Cerebellar cortex (tissue), 1 donor: Measurements from ENCODE around the gene ARMC2.
"Not testable (repeated sequence)": the region's sequence is repeated elsewhere in the genome, so short reads cannot be mapped to it uniquely, and the experiment has no call there.

ENCODE experiments used
- DNase-seq: peaks from one replicate; pipeline ENCODE4 v3.0.0-alpha.2; 2015; ENCODE audit warnings: low spot score

Gene ARMC2

DNA sequence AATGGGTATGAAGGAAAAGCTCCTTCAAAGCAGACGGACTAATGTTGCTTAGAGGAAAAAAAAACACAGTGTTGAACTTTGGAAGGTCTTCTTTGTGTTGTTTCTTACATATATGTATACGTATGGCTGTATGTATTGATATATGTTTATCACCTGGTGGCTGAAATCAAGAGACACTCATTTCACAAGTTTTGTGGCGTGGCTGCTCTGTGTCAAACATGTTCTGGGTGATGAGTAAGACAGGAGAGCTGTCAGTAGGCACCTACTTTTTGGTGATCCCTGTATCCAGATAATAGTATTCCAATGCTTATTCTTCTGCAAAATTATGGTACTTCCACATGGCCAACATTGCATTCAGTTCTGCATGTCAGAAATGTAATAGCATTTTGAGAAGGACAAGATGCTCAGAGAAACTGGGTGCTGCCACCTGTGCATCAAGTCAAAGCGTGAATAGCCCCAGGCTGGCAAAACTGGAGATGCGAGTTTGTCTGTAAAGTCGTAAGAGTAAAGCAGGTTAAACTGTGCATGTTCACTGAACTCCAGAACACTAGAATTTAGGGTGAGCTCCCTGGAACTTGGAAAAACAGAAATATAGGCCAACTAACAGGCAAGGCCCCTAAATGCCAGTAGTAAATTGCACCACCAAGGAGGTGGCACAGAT, 67.9 kb downstream of the ARMC2 start:
- no peak for DNase-seq

DNA sequence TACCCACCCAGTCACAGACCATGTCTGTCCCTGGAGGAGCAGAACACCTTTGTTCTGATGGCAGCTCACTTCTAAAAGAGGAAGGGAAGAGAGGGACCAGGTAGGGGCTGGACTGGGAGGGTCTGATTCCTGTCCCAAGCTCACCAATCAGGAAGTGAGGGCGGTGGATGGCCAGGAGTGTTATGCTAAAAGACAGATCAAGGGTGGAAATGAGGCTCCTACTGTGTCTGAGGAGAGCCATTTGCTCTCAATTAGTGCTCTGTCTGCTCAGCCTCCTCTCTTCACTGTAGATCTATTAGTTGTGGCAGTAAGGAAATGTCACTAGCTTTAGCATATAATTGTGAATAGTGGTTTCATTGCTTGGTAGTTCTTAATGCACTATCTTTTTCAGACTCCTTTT, 72.5 kb downstream of the ARMC2 start:
- no peak for DNase-seq

DNA sequence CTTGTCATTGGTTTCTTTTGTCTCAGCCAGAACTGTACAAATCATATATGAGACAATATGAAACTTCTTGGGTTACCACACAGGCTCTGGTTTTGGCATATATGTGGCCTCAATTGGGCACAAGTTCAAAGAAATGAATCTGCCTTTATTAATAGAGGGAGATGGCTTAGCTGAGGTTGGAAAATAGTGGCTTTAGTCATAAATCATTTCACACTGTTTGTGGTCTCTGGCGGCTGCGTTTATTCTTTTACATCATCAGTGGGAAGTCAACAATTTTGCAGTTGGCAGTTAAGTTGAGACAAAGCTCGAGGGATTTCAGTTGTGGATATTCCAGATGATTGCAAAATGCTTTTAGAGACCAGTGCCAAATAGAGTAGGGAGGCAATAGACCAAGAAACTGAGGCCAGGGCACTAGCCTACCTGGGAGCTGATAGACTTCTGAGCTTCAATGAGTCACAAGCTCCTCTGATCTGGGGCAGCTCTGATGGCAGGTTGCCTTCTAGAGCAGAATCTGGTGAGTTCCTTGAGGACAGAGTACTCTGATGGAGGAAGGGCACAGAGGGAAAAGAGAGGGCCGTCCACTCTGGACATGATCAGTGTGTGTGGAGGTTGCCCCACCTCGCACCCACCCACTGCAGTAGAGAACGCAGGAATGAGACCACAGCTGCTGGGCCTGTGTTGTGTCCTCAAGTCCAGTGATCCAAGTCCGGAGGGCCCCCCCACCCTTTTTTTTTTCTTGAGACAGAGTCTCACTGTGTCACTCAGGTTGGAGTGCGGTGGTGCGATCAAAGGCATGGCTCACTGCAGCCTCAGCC, 73.5 kb downstream of the ARMC2 start:
- DNase-seq, result no peak

DNA sequence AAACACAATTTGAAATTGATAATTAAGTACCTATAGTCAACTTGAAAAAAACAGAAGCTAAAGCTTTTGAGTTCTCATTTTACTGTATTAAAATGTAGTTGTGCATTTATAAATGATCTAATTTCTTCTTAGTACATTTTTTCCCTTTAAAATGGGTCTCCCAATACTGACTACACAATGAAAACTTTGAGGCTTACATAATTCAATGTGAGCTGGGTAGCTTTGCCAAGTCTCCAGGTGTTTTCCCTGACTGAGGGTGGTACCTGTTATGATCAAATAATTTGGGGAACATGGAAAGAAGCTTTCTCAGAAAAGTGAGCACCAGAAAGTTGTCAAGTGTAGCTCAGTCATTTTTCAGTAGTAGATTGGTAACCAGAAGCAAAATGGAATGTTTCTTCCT, 74.3 kb downstream of the ARMC2 start:
- no peak for DNase-seq

DNA sequence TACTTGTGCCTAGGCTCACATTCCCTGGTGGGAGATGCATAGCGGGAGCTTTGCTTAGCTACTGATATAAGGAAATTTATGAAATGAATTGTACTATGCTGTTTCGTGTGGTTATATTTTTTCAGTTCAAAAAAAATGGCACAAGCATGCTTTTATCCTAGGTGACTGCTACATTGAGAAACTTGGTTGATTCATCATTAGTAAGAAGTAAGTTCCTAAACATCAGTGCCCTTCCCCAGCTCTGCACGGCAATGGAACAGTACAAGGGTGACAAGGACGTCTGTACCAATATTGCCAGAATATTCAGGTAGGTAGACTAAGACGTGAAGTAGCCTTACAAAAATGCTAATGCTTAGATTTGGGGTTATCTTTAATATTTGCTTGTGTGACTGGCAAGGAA, 79.7 kb downstream of the ARMC2 start:
- DNase-seq, result no peak

DNA sequence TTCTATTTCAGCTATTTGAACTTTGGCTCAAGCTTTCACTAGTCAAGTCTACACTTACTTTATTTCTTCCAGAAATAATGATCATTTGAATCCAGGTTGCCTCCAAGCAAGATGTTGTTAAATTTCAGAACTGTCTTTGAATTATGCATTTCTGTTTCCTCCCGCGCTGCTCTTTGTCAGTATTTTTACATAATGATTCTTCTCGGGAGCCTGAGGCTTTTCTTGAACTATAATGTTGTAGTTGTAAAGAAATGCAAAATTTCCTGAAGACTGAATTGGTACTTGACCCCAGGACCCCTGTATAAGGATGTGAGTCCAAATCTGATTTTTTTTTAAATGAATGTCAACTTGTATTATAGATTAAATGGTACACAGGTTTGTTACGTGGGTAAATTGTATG, 80.4 kb downstream of the ARMC2 start:
- no peak for DNase-seq

DNA sequence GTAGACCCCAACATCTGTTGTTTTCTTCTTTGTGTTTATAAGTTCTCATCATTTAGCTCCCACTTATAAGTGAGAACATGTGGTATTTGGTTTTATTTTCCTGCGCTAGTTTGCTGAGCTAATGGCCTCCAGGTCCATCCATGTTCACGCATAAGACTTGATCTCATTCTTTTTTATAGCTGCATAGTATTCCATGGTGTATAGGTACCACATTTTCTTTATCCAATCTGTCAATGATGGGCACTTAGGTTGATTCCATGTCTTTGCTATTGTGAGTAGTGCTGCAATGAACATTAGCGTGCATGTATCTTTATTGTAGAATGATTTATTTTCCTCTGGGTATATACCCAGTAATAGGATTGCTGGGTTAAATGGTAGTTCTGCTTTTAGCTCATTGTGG, 82.9 kb downstream of the ARMC2 start:
- DNase-seq, result not testable (repeated sequence)

DNA sequence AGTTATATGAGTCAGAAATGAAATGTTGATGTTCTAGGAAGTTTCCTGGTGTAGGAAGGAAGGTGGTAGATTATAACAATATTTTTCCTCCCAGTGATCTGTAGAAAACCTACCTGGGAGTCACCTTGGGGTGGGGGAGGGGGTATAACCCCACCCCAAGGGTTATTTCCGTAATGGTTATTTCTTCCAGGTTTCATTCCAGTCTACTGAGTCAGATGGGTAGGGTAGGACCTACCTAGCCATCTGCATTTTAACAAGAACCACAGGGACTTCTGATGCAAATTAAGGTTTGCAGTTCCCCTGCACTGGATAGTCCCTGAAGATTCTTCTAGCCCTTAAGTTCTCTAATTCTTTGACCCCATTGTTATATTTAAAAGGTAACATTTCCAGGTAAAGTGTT, 88.9 kb downstream of the ARMC2 start:
- DNase-seq, result no peak

DNA sequence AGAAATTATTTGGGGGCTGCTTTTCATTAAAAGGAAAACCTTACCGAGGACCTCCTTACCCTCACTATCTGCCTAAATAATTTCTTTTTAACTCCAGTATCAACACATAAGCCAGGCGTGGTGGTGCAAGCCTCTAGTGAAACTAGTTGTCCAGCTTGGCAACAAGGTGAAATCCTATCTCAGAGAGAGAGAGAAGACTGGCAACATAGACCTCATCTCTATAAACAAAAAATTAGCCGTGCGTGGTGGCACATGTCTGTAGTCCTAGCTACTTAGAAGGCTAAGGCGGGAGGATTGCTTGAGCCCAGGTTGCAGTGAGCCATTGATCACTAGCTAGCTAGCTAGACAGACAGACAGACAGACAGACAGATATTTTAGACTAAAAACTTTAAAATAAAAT, 92.5 kb downstream of the ARMC2 start:
- no peak for DNase-seq

DNA sequence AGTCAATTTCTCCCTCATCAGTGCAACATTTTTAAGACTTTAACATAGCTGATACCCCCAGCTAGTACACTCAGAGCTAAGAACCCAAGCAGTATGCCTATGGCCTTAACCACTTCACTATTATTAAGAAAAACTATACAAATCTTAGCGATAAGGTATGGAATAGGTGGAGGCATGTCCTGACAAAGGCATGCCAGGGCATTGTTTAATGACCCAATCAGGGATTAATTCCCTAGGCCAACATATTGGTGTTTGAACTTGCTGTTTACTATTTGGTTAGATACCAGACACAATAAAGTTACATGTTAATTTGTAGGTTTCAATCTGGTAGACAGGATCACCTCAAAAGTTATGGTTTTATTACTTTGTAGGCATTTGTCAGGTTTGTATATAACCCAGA, 93.1 kb downstream of the ARMC2 start:
- no peak for DNase-seq

DNA sequence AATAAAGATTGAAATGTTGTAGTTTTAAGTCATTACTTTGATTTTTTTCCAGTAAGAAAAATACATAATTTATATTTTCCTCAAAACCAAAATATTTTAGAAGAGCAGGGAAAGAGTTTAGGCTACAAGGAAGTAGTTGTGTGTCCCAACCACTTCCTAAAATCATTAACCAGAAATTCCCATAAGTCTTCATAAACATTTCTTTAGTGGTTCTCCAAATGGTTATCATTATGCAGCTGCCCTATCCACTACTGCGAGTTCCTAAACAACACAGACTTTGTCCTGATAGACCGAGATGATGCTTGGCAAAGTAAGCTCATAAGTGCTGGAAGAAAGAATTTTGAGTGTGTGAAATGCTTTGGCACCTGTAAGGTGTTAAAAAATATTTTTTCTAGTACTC, 93.6 kb downstream of the ARMC2 start:
- no peak for DNase-seq

DNA sequence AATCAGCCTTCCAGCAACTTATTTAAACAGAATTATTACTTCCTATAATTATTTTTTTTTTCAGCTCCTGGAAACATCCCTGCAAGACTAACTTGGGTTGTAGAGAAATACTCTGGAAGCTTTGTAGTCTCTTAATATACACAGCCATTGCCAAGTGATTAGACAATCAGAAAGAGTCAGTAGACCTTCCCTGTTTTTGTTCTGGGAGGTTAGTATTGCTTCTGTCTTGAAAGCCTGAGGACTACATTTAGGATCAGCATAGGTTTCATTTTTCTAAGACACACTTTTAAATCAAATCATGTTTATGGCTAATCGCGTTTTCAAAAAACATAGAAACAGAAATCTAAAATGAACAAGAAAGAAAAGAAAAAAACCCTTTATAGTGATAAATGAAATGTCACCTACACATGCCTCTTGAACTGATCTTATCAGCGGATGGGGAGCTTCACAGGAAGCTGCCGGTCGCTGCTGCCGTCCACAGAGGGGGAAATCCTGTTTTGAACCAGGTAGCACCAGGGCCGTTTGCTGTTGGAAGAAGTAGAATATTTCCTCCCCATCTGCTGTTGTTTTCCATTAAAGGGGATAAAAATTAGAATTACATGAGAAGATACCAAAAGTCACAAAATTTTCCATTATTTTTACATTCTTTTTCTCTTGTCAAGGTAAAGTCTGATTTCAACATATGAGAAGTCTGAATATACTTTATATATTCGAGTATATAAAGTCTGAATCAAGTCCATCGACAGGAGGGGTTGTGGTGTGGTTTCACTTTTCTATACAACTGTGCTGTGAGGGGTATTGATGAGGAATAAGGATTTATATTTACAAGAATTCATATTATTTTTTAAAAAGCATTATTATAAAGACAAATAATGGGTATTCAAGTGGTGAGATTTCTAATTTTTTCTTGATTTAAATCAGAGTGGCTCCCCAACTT, 94.6 kb downstream of the ARMC2 start:
- DNase-seq, result no peak

DNA sequence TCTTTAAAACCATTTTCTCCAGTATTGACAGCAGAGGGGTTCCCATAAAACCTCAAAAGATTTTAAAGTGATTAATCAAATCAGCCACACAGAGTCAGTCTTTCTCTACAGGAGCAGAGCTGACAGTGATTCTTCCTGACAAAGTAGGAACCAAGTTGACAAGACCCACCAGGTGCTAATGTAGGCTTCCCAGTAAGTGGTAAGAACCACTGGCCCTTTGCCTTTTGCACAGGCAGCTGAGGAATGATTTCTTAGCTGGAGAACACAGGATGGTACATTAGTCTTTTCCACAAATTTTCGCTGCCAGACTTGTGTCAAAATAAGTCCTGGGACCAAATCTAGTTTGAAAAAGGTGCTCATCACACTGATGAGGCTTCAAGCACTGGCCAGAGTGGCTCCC, 95.8 kb downstream of the ARMC2 start:
- peak; percentile 47 for DNase-seq

DNA sequence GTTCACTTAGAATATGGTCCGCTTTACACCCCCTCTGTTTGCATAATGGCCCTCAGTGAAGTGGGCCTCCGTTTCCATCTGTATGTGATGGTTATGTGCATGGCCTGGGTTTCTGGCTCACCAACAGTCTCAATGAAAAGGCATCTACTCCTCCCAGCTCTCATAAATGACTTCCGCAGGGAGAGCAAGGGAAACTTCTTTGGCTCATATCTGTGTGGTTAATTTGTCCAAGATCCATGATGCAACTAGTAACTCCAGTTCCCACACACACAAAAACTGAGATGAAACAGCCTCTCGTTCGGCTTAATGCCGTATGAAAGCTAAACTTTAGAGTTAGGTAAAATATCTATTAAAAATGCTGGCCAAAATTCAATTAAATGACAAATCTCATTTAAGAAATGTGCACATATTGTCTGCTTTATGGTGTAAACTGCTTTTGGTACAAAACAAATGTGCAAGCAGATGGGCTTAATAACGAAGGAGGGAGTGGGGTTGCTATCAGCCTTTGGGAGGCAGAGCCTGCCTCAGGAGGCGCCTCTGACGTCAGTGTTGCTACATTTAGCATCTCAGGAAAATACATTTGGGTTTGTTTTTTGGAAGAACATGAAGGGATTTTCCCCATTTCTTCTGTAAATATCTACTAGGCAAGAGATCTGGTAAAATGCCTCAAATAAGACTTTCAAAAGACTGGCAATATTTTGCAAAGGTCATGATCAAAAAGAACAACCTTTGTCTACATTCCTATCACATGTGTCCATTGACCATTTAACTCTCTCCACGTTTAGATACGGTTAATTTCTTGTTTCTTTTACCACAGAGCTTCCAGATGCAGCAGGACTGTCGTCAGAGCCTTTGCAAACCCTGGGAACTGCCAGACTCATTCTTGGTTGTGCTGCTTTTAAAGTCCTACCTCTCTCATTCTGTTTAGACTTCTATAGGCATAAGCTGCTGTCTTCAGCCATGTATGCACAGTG, 96.8 kb downstream of the ARMC2 start:
- peak; percentile 94 for DNase-seq

DNA sequence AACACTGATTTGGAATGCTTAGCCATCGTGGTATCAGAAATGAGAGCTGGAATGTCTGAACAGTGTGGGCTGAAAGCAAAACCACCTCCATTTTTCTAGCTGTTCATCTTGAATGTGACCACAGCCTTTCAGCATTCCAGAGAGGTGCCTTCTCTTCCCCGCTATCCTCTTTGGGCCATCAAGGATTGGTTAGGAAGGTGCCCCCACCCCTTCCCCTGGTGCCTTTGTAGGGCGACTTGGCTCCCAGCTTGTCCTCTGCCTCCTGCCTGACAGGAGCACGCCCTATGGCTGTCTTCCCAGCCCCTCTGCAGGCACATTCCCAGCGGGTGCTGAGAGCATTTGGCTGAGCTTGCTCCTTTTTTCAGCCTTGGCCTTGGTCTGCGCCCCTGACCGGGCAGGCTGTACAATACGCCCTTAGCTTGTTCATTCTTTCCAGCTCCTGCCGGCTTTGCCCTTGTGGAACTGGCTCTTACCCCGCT, 97.5 kb downstream of the ARMC2 start:
- peak; percentile 99 for DNase-seq

DNA sequence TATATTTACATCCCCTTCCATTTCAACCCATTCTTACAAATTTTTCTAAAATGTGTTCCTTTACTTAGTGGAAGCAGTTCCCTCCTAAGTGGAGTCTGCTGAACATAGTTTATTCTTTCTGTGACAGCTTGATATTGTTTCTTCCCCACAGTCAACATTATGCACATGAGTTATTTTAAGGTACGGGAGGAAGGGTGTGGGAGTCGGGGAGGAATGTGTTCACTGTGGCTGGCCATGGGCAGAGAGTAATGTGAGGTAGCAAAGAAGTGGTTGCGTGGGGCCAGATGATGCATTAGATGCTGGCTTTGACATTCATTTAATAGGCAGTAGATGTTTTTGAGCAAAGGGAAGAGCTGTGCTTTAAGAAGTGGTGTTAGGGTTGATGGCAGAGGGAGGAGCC, 98.5 kb downstream of the ARMC2 start:
- DNase-seq, result no peak

DNA sequence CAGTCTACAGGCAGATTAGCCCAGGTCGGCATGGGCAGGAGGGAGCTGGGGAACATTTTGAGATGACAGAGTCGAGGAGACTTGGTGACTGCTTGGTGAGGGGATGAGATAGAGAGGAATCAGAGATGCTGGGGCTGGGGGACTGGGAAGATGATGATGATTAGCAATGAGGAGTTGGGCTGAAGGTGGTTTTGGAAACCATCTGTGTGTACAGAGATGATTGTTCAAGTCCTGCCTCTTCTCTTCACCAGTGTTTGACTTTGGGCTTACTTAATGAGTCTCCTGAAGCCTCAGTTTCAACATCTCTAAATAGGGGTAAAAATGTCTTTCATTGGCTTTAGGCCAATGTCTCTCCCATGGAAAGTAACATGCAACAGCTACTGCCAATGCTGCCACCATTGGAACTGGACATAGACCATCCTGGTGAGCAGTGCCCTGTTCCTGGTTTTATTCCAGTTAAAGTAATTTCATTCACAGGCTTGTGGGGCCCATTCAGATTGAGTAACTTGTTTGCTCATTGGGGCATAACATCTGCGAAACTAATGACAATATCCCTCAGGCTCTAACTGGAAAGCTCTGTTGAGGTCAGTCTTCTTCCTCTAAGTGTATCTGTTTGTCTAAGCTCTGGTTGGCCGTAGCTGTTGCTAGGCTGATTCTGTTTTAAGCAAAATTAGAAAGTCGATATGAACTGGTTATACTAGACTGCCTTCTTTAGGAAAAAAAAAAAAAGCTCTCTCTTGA, 99.1 kb downstream of the ARMC2 start:
- peak; percentile 25 for DNase-seq

DNA sequence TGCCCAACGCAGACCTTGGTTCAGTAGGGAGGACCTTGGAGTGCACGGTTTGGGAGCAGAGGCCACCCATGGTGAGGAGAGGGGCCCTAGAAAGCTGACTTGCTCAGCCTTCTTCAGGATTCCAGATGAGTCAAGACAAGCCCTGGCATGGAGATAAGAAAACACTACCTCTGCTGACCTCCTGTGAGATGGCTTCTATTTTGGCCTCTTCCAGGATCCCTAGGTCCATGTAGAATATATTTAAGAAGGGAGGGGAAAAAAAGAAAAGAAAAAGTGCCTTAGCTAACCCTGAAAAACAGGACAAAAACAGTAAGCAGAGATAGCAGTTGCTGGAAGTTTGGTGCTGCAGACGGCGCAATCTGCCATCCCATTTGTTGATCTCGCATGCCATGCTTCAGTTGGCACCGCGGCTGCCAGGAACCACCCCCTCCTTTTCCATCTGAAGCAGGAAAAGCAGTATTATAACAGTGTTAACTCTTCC, 100.0 kb downstream of the ARMC2 start:
- DNase-seq, result peak; percentile 94

DNA sequence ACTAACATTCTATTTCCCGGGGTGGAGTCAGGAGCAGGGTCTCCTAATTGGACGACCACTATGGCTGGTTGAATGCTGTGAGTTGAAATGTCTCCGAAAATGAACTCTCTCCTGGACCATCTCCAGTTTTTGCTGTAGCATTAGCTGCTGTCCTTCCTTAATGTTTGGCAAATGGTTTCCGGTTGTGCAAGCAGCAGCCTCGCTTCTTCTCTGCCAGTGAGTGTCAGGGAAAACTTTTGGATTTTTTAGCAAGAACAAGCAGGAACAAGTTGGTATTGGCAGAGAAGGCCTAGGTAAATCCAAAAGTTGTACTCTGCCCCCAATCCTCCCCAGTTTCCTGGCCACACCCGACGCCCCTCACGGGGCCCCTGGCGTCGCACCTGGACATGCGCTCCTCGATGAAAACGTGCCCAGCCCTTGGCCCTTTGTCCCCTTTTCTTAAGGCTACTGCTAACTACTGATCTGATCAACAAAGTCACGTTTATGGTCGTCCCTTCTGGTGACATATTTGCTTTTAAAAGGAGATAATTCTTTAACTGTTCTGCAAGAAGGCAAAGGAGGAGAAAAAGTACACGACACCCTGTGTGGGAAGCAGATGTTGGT, 103.2 kb downstream of the ARMC2 start:
- no peak for DNase-seq
